Measurements from ENCODE around the gene PHF13.

GRCh38 chr1:6585841-6586240 lies 27.7 kb upstream of the PHF13 start:
- TF ChIP-seq CTCF (IDR thresholded peaks at IDR 0.05) (no peak), POLR2A (IDR thresholded peaks at IDR 0.05) (no peak)
